ENCODE results near the gene HOXB3. TPM values are rescaled to one million over a fixed set of nuclear protein-coding genes. Genes with fewer than 3 reads are reported as not detected.
"Not testable (repeated sequence)": the region's sequence is repeated elsewhere in the genome, so short reads cannot be mapped to it uniquely, and the experiment has no call there.

Gene HOXB3
- total RNA-seq, 2 donors from 2014 or later, result 3.1 to 5.4 TPM

GRCh38 chr17:48513097-48513496 lies 76.9 kb downstream of the HOXB3 start:
- Mint-ChIP-seq H3K36me3 (ENCODE audit: low read depth) (no peaks in the 10 kb centered on the region), H3K4me1 (peaks cover 20% of the 10 kb centered on the region), H3K4me3 (peak overlapping the region; percentile 59)

GRCh38 chr17:48510761-48511604 lies 79.1 kb downstream of the HOXB3 start:
- Mint-ChIP-seq H3K4me1 (peaks cover 20% of the 10 kb centered on the region), H3K27ac (peak overlapping the region; percentile 75), H3K9me3 (no peaks in the 10 kb centered on the region), H3K27me3 (peaks cover 7% of the 10 kb centered on the region), H3K36me3 (ENCODE audit: low read depth) (no peaks in the 10 kb centered on the region), H3K4me3 (peak overlapping the region; percentile 48)
- peak; percentile 92 for ATAC-seq (replicated peaks)

More at GRCh38 chr17:48513097-48513496, 76.9 kb downstream of the HOXB3 start:
- Mint-ChIP-seq H3K27ac (peak overlapping the region; percentile 36), H3K9me3 (no peaks in the 10 kb centered on the region), H3K27me3 (peaks cover 13% of the 10 kb centered on the region)
- peak; percentile 36 for ATAC-seq (replicated peaks)

DNA sequence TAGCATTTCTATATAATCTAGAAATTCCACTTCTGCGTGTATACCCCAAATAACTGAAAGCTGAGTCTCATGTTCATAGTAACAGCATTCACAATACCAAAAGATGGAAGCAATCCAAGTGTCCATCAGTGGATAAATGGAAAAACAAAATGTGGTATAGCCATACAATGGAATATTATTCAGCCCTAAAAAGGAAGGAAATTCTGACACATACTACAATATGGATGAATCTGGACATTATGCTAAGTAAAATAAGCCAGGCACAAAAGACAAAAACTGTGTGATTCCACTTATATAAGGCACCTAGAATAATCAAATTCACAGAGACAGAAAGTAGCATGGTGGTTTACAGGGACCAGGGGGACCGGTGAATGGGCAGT lies 79.7 kb downstream of the HOXB3 start:
- Mint-ChIP-seq H3K27me3 (peaks cover 7% of the 10 kb centered on the region), H3K9me3 (no peaks in the 10 kb centered on the region), H3K4me1 (peaks cover 21% of the 10 kb centered on the region), H3K36me3 (ENCODE audit: low read depth) (no peaks in the 10 kb centered on the region), H3K4me3 (peak overlapping the region; percentile 48), H3K27ac (peak overlapping the region; percentile 75)
- ATAC-seq (replicated peaks), result no peak

GRCh38 chr17:48509708-48510107 lies 80.3 kb downstream of the HOXB3 start:
- H3K27me3 Mint-ChIP-seq; H3K4me3 Mint-ChIP-seq; H3K36me3 Mint-ChIP-seq (ENCODE audit: low read depth); H3K9me3 Mint-ChIP-seq; H3K27ac Mint-ChIP-seq; ATAC-seq (replicated peaks): not testable (repeated sequence)
- H3K4me1 Mint-ChIP-seq, result peaks cover 26% of the 10 kb centered on the region

DNA sequence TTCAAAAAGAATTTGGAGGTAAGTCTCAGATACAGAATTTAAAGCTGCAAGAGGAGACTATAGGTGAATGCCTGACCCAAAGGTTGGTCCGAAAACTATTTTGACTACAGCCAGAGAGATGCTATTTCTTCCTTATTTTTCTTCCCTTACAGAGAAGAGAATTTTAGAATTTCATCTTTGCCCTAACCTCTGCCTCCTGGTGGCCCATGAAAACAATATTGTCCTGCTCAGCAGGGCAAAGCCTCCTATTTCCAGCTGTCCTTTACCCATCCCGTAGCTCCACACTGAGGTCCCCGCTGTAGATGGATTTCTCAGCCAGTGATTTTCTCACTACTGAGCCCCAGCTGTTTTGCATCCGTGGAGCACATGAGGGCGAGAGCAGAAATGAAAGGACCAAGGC lies 83.8 kb downstream of the HOXB3 start:
- H3K4me1 Mint-ChIP-seq, result peaks cover 14% of the 10 kb centered on the region
- no peak for ATAC-seq (replicated peaks)
- no peaks in the 10 kb centered on the region for H3K9me3 Mint-ChIP-seq
- no peaks in the 10 kb centered on the region for H3K27me3 Mint-ChIP-seq
- peak overlapping the region; percentile 43 for H3K4me3 Mint-ChIP-seq
- H3K36me3 Mint-ChIP-seq (ENCODE audit: low read depth), result no peaks in the 10 kb centered on the region
- peak overlapping the region; percentile 49 for H3K27ac Mint-ChIP-seq

- peak overlapping the region; percentile 43 for H3K4me3 Mint-ChIP-seq
- peak overlapping the region; percentile 49 for H3K27ac Mint-ChIP-seq
- peaks cover 11% of the 10 kb centered on the region for H3K4me1 Mint-ChIP-seq
- ATAC-seq (replicated peaks), result peak; percentile 100
- H3K27me3 Mint-ChIP-seq, result no peaks in the 10 kb centered on the region
- no peaks in the 10 kb centered on the region for H3K9me3 Mint-ChIP-seq
- H3K36me3 Mint-ChIP-seq (ENCODE audit: low read depth), result no peaks in the 10 kb centered on the region
Observed at GRCh38 chr17:48505788-48506187, 84.3 kb downstream of the HOXB3 start.

- peaks cover 6% of the 10 kb centered on the region for H3K27me3 Mint-ChIP-seq
- no peak overlapping the region for H3K4me3 Mint-ChIP-seq
- H3K9me3 Mint-ChIP-seq, result no peaks in the 10 kb centered on the region
- no peaks in the 10 kb centered on the region for H3K36me3 Mint-ChIP-seq (ENCODE audit: low read depth)
- H3K4me1 Mint-ChIP-seq, result peaks cover 6% of the 10 kb centered on the region
- H3K27ac Mint-ChIP-seq, result peak overlapping the region; percentile 49
- ATAC-seq (replicated peaks), result no peak
Observed at GRCh38 chr17:48504953-48505352, 85.1 kb downstream of the HOXB3 start.

DNA sequence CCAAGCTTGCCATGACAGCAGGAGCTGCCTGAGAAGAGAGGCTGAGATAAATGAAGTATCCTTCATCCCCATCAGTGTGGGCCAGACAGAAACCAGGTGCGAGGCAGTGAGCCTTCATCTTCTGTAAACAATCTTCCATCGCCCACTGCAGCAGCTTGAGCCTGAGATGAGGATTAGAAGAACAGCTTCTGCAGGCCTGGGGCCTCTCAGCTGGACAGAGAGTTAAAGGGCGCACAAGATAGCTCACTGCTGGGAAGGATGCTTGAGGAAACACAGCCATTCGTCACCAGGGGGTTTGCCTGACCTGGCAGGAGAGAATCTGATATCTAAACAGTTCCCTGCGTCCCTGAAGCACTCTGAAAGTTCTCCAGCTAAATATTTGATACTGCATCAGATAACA lies 86.3 kb downstream of the HOXB3 start:
- no peak overlapping the region for H3K4me3 Mint-ChIP-seq
- ATAC-seq (replicated peaks), result no peak
- H3K9me3 Mint-ChIP-seq, result no peaks in the 10 kb centered on the region
- no peaks in the 10 kb centered on the region for H3K36me3 Mint-ChIP-seq (ENCODE audit: low read depth)
- H3K27me3 Mint-ChIP-seq, result peaks cover 8% of the 10 kb centered on the region
- peaks cover 6% of the 10 kb centered on the region for H3K4me1 Mint-ChIP-seq
- H3K27ac Mint-ChIP-seq, result peak overlapping the region; percentile 14

GRCh38 chr17:48502901-48503300 lies 87.1 kb downstream of the HOXB3 start:
- Mint-ChIP-seq H3K9me3 (no peaks in the 10 kb centered on the region), H3K27ac (peak overlapping the region; percentile 14), H3K4me3 (no peak overlapping the region), H3K4me1 (peaks cover 6% of the 10 kb centered on the region), H3K36me3 (ENCODE audit: low read depth) (no peaks in the 10 kb centered on the region), H3K27me3 (peaks cover 8% of the 10 kb centered on the region)
- ATAC-seq (replicated peaks), result no peak

DNA sequence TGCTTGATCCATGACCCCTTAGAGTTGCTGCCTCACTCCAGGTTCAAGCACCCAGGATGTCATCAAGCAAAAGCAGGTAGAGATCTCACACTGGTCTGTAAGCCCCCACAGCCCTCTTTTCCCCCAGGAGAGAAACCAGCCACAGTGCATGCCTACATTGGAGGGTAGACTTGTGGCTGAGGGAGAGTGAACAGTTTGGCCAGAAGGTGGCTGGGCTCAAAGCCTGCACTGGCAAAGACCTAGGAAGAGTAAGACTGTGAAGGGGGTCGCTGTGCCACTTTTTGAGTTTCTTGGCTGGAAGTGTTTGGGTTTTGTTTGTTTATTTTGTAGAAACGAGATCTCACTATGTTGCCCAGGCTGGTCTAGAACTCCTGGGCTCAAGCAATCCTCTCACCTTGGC lies 87.7 kb downstream of the HOXB3 start:
- Mint-ChIP-seq H3K4me1 (peaks cover 6% of the 10 kb centered on the region), H3K36me3 (ENCODE audit: low read depth) (no peaks in the 10 kb centered on the region), H3K4me3 (no peak overlapping the region), H3K9me3 (no peaks in the 10 kb centered on the region), H3K27me3 (peaks cover 8% of the 10 kb centered on the region), H3K27ac (peak overlapping the region; percentile 40)
- no peak for ATAC-seq (replicated peaks)

DNA sequence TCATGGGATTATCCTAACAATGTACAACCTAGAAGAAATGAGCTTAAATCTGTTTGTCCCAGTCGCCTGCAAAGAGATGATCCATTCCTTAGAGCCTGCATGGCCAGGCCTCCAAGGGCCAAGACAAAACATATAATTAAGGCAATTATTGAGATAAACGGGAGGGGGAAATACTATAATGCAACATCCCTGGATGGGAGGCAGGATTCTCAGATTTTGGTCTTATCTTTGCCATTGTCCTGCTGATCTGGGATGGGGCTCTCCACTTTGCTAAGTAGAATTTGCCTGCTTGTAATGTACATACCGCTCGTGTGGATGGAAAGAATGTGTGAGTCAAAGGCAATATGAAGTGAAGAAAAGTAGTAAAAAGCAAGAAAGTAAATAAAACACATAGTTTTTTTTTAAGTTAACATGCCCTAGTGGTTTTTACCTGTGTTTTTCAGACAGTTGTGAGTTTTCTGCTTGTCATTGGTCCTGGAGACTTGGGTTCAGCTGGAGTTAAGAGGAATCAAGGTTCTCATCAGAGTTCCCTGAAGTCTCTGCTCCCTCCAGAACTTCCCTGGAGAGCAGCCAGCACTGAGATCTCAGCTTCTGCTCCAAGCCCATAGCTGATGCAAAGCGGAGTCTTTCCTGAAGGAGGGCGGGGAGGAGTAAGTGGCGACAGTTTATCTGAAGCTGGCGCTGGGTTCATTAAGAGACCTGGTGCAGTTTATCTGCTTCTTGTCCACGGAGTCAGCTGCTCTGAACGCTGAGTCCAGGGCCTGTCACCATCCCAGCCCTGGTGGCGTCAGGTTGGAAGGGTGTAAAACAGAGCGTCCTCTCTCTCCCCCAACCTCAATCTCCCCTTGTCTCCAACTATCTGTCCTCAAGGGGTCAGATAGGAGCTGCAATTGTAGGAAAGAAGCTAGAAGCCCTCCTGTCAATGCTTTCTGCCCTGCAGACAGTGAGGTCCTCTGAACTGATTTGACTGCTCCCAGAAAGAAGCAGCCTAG lies 89.3 kb downstream of the HOXB3 start:
- Mint-ChIP-seq H3K27ac (no peak overlapping the region), H3K9me3 (no peaks in the 10 kb centered on the region), H3K4me3 (no peak overlapping the region), H3K36me3 (ENCODE audit: low read depth) (no peaks in the 10 kb centered on the region), H3K4me1 (peaks cover 6% of the 10 kb centered on the region), H3K27me3 (peaks cover 8% of the 10 kb centered on the region)
- ATAC-seq (replicated peaks), result no peak

DNA sequence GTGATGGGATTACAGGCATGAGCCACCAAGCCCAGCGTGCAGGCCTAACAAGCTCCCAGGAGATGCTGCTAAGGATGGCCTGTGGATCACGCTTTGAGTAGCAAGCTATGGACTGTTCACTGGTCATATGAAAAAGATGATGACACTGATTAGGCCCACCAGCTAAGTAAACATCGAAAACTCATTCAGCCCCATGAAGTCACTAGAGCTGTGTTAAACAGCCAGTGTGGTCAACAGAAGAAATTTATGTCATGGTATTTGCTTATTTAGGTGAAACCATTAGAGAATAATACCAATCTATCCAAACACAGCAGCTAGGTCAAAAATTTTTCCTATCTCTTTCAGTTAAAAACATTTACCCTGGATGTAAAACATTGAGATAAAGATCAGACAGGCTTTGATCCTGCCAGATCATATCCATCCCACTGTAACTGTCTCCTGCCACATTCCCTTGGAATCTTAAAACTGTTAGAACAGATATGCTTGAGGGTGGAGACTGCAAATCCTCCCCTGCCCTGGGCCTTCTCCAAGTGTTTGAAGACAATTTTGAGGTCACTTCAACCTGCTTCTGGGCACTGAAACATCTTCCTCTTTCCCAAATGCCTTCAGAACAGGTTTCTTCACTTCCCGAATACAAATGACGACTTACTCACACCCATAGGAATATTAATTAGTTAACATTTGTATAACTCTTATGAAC lies 90.2 kb downstream of the HOXB3 start:
- Mint-ChIP-seq H3K27me3 (peaks cover 8% of the 10 kb centered on the region), H3K4me1 (peaks cover under 1% of the 10 kb centered on the region), H3K36me3 (ENCODE audit: low read depth) (no peaks in the 10 kb centered on the region), H3K9me3 (no peaks in the 10 kb centered on the region), H3K27ac (no peak overlapping the region), H3K4me3 (no peak overlapping the region)
- ATAC-seq (replicated peaks), result no peak

DNA sequence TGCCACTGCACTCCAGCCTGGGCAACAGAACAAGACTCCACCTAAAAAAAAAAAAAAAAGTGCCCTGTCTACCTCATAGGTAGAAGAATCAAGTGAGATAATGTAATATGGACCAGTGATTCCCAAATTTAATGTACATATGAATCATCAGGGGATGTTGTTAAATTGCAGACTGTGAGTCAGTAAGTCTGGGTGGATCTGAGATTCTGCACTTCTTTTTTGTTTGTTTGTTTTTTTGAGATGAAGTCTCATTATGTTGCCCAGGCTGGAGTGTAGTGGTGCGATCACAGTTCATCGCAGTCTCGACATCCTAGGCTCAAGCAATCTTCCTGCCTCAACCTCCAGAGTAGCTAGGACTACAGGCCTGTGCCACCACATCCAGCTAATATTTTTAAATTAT lies 90.8 kb downstream of the HOXB3 start:
- H3K27me3 Mint-ChIP-seq, result peaks cover 14% of the 10 kb centered on the region
- no peak overlapping the region for H3K27ac Mint-ChIP-seq
- no peaks in the 10 kb centered on the region for H3K4me1 Mint-ChIP-seq
- H3K36me3 Mint-ChIP-seq (ENCODE audit: low read depth), result no peaks in the 10 kb centered on the region
- peak; percentile 52 for ATAC-seq (replicated peaks)
- no peak overlapping the region for H3K4me3 Mint-ChIP-seq
- H3K9me3 Mint-ChIP-seq, result no peaks in the 10 kb centered on the region

Data from activated T-helper 17 cell treated with anti-CD3 and anti-CD28 coated beads, Interleukin-2, amount 50 U/mL, for 72 hours (primary cell).